Measurements from ENCODE around the gene IQCF6.
"Not testable (repeated sequence)": the region's sequence is repeated elsewhere in the genome, so short reads cannot be mapped to it uniquely, and the experiment has no call there.

The IQCF6 gene

DNA sequence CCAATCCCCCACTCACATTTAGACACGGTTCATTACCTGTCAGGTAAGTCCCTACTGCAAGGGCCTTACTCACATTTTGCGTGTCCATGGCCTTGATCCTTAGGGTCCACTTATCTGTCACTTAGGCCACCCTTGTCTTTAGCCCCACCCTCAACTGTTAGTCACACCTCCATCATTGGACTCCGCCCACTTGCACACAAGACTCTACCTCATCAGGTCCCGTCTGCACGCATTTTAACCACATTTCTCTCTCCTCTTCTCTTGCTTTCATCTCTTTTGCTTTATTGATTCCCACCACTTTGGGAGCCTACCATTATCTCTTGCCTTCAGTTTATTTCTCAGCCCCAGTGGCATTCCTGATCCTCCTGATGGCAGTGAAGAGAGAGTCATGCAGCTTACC lies at the start of gene IQCF6:
IQCF6 (minus strand) TSS at position 101 of the 400 bp plus-strand sequence; CDS start at position 88, 13 bp downstream.
- no peak for DNase-seq

DNA sequence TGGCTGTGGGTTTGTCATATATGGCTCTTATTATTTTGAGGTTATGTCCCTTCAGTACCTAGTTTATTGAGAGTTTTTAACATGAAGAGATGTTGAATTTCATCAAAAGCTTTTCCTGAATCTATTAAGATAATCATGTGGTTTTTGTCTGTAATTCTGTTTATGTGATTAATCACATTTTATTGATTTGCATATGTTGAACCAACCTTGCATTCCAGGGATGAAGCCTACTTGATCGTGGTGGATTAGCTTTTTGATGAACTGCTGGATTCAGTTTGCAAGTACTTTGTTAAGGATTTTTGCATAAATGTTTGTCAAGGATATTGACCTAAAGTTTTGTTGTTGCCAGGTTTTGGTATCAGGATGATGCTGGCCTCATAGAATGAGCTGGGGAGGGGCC lies 49.3 kb upstream of the IQCF6 start:
- DNase-seq: no peak

DNA sequence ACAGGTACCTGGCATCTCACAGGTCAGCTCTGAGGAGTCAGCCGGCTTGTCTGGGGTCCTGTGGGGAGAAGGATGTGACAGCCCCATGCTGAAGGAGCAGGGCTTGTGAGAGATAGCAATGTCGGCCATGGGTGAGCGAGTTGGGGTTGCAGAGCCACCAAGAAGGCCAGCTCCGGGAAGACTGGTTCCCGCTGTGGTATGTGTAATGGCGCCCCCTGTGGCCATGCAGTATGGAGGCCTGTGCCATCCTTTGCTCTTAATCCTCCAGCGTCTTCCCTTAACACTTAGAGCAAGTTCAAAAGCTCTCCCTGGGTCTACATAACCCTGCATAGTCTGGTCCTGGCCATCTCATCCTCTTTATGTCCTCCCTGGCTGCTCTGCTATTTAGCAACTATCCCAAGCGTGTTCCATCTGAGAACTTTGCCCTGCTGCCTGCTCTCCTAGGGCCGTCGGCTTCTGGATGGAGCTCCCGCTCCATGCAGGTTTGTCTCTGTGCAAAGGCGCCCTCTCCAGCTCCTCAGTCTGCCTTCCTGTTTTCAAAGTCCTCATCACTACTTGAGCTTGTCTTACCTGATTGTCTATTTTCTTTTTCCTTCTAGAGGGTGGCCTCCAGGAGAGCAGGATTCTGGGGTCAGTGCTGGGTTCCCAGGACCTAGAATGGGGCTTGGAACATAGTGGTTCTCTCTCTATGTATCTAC lies 40.8 kb upstream of the IQCF6 start:
- DNase-seq: no peak

DNA sequence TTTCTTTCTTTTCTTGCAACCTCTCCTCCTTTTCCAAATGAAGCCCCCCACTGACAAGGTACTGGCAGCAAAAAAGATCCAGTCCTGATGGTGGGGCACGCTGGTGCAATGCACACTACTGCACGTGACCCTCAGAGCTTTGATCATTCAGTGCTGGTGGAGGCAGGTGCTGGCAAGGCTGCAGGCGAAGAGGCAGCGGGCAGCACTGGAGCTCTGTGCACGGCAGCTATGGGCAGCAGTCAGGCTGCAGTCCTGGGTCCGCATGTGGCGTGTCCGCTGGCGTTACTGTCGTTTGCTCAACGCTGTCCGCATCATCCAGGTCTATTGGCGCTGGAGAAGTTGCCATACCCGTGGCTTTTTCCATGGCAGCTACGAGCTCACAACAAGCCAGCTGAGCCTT lies 40.1 kb upstream of the IQCF6 start:
- no peak for DNase-seq

DNA sequence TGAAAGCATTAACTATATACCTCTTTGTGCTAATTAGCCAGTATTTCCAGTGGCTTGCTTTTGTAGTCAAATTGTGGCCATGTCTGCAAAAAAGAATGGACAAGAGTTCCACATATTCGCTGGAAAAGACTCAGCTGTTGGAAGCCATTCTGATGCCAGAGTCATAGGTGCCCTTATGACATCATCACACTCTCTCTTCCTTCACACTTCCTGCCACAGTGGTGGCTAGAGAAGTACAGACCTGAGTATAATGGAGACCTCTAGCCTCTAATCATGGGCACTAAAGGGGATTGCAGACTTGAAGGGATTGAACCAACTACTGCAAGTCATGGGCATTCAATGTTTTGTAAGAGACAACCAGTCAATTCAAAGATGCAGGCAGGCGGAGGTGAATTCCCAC lies 38.3 kb upstream of the IQCF6 start:
- DNase-seq: no peak

DNA sequence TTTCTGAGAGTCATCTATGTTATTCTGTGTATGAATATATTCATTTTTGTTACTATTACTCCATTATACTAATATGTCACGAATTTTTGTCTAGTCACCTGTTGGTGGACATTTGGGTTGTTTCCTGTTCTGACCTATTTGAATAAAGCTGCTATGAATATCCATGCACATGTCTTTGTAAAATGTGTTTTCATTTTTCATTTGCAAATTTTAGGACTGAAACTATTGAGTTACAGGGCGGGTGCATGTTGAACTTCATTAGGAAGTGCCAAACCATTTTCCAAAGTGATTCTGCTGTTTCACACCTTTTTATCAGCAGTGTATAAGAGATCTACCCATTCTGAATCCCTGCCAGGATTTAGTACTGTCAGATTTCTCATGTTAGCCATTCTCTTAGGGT lies 37.7 kb upstream of the IQCF6 start:
- no peak for DNase-seq

DNA sequence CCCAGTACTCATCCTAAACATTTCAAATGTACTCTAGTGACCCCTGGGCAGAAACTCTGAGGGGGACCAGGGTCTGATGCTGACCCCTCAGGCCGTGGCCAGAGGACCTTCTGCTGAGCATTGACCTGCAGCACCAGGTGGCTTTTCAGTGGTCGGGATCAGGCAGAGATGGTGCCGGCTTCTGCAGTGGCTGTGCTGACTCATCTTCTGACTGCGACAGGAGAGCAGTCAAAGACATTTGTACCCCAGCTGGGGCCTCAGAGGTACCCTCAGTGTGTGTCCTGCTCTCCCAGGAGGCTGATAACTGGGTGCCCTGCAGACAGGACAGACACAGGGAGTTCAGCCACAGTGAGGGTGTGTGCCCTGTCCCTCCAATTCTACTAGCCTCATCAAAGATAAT lies 36.6 kb upstream of the IQCF6 start:
- no peak for DNase-seq

DNA sequence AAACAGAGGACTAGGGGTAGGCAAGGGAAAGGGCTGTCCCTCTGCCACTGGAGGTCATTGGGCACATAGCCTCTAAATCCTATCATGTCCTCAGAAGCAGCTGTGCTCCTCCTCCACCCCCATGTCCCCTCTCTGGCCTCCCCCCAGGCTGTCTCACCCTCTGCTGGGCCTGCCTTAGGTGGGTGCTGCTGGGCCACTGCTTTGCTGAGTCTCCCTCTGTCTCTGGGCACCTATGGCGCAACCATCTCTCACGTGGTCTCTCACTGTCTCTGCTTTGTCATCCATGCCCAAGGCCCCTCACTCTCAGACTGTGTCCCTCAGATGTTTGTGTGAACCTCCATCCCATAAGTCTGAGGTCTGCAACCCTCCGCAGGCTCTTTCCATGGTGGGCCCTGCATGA lies 35.0 kb upstream of the IQCF6 start:
- DNase-seq: no peak

DNA sequence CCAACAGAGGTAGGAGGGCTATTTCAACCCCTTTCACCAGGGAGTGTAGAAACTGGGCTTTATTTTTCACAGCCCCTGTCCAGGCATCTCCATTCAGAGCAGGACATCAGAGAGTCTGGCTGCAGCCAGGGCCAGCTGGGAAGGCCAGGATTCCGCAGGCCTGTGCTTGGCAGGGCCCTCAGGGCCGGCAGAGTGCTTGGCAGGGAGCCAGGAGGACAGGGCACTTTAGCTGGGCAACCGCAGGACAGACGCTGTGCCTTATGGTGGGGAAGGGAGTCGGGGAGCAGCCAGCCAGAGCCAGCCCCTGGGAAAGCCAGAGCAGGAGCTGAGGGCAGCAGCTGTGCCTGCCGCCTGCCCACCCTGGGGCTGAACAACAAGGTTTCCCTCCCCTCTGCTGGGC lies 34.5 kb upstream of the IQCF6 start:
- DNase-seq: no peak

DNA sequence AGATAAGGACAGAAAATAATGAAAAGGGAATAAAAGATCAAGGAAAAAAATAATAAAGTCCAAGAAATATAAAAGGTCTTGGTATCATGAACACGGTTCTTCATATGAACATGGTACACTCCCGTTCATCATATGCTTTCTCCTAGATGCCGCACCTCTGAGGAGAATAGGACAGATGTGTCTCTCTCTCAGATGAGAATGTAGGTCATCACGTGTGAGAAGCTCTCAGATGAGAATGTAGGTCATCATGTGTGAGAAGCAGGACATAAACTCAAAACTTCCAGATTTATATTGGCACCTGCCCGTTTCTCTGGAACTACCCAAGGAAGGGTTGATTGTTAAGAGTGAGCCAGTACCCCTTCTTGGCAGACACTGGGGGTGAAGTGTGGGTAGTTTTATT lies 29.9 kb upstream of the IQCF6 start:
- DNase-seq: no peak

DNA sequence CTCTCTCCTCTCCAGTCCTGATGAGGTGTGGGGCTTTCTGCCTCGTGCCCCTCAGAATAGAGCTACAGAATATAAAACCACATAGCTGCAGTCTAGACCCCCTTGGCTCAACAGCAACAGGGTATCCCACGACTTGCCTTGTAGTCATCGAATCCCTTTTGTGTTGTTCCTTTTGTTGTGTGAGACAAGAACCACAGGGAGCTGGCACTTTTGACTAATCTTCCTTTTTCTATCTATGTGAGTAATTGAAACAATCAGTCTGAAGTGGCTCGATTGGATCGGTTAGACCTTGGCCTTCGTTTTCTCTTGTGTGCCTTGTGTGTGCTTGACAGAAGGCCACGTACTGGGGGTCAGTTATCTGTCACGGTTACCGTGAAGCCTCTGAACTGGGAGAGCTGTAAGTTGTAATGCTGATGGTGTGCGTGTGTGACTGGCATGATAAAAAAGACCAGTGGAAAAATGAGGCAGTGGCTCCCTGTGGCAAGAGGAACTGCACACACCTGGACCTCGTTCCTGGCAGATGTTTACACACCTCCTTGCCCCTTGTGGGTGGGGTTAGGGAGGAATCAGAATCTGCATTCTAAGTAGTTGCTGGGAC lies 23.2 kb upstream of the IQCF6 start:
- no peak for DNase-seq

DNA sequence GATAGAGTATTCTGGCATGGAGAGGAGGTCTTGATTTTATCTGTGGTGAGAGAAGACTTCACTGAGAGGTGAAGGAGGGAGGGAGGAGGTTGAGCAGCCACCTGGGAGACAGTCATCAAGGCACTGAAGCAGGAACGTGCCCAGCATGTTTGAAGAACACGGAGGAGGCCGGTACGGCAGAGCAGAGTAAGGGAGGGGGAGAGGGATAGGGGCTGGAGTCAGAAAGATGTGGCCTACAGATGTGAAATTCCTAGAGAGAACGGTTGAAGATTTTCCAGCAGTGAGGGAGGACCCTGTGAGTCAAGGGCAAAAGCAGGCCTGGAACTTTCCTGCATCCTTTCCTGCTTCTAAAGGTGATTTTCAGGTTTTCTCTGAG lies 21.7 kb upstream of the IQCF6 start:
- no peak for DNase-seq

DNA sequence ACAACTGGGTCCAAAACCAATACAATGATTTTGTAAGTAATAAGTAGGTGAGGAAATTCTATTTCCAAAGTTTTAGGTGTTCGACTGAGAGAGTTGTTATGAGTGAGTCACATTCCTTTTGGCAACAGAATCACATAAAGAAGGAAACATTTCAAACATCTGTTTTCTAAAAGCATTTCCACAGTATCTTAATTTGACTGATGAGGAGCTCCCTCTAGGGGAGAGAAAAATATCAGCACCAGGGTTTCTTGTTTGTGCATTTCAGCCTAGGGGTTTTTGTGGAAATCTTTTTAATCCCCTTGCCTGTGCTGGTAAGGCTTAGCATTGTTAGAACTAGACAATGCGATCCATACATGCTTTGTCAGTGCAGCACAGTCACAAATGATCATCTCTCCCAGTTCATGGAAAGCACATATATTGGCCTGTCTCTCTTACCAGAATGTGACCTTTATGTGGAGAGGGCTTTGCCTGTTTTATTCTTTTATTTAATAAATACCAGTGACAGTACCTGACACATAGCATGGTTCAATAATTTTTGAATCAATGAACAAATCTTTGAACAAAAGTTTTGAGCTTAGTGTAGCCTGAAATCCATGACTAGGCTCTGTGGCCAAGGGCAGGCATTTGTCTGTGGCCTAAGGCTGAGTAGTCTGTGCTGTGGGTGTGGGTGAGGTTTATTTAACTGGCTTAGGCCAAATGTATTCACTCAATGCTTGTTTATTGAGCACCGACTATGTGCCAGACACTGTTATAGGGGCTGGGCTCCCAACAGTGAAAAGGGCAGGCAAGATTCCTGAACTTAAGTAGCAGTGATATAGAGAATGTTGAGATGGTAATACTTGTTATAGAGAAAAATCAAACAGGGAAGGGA lies 21.1 kb upstream of the IQCF6 start:
- DNase-seq: peak; percentile 20

DNA sequence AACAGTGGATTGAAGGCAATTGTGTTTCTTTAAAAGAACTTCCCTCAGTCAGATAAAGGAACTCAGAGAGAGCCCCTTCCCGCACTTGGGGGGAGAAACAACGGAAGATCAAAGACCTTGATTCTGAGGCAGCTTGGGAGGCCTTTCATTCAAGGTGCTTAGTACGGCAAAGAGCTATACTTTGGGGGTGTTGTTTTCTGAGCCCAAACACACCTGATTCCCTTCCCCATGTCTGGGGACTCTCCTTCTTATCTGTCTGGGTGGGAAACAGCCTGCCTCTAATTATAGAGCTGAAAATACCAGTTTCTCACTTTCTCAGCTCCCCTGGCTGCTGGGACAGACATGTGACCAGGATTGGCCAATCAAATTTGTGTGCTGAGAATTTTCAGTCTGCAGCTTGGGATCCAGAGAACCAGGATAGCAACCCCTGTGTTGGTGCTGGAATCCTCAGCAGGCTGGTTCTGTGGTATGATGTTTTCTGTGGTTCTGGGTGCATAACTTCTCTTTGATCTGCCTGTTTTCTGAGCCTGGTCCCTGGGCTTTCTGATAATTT lies 19.4 kb upstream of the IQCF6 start:
- no peak for DNase-seq

DNA sequence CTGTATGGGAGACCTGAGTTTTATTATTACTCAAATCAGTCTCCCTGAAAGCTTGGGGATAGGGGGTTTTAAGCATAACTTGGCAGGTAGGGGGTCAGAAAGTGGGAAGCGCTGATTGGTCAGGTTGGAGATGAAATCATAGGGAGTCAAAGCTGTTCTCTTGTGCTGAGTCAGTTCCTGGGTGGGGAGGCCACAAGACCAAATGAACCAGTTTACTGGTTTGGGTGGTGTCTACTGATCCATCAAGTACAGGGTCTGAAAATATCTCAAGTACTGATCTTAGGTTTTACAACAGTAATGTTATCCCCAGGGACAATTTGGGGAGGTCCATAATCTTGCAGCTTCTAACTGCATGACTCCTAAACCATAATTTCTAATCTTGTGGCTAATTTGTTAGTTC lies 17.8 kb upstream of the IQCF6 start:
- DNase-seq: no peak

DNA sequence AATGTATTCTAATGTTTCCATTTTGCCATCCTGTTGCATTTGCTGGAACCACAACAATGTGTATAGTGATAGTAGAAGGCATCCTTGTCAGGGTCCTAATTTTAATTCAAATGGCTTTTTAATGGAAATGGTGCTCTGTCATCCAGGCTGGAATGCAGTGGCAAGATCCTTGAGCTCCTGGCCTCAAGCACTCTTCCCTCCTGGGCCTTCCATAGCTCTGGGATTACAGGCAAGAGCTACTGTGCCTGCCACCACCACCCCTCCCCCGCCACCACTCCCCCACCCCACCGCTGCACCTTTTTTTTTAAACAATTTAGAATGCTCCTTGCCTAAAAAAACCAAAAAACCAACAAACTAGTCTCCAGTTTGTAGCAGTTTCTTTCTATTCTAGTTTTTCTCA lies 15.2 kb upstream of the IQCF6 start:
- no peak for DNase-seq

DNA sequence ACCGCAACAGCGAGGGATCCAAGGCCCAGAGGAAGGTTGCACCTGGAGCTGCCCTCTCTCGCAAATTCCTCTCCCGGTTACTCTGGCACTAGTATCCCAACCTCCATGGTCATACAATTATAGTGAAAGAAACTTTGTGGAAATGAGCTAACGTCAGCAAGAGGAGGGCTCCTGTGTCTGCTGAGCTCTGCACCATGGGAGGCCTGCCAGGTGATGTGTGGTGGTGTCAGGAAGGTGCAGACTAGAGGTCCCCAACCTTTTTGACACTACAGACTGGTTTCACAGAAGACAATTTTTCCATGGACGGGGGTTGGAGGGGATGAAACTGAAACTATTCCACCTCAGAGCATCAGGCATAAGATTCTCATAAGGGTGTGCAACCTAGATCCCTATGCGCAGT lies 13.2 kb upstream of the IQCF6 start:
- DNase-seq: no peak

DNA sequence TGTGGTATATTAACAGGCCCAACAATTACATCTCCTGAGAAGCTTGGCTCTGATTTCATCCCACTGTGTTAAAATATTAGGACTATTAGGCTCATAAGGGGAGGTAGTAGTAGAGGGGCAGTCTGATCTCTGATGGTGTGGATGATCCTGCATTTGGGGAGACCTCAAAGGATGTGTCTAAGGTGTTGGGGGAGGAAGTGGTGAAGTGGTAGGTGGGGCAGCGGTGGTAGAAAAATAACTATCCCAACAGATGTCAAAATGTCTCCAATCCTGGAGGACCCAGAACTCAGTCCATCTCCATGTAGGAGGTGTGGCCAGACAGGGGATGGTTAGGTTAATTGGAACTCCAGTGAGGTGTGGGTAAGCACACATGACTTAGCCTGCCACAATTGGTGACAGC lies 10.4 kb upstream of the IQCF6 start:
- no peak for DNase-seq

DNA sequence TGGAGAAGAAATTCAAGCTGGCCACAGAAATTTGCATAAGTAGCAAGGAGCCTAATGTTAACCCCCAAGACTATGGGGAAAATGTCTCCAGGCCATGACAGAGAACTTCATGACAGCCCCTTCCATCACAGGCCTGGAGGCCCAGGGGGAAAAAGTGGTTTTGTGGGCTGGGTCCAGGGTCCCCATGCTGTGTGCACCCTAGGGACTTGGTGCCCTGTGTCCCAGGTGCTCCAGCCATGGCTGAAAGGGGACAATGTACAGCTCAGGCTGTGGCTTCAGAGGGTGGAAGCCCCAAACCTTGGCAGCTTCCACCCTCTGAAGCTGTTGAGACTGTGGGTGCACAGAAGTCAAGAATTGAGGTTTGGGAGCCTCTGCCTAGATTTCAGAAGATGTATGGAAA lies 8.5 kb upstream of the IQCF6 start:
- not testable (repeated sequence) for DNase-seq

DNA sequence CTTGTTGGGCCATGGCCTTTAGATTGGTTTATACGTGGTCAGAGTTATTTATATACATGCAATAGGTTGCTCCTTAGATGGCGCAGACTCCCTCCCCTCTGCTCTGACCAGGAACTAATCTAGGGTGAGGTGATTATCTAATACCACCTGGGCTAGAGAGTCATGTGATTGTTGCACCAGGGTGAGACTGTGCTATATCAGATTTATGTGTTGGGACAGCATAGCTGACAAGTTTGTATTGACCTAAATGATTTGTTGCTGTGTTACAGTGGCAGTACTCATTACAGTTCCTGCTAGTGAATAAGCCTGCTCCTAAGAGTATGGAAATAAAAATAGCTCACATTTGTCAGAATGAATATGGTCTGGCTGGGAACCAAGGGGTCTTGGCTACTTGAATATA lies 7.2 kb upstream of the IQCF6 start:
- no peak for DNase-seq

DNA sequence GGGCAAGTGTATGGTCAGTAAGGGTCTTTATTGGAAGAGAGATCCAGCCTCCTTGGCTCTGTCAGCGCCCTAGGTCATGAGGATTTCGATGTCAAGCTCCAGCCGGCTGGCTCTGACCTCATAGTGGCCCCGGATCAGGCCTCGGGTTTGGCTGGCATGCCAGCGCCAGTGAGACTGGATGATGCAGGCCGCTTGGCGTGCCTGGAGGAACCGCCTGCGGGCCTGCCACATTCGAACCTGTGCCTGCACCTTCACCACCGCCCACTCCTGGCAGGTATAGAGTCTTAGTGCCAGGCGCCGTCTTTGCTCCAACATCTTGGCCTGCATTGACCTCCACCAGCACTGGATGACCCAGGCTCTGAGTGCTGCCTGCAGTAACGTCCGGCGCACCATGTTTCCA lies 483 bp downstream of the IQCF6 start:
- DNase-seq: no peak

DNA sequence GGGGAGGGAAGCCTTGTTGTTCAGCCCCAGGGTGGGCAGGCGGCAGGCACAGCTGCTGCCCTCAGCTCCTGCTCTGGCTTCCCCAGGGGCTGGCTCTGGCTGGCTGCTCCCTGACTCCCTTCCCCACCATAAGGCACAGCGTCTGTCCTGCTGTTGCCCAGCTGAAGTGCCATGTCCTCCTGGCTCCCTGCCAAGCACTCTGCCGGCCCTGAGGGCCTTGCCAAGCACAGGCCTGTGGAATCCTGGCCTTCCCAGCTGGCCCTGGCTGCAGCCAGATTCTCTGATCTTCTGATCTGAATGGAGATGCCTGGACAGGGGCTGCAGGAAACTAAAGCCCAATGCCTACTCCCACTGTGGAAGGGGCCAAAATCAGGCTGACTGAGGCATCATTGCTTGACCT lies 1.1 kb downstream of the IQCF6 start:
- peak; percentile 17 for DNase-seq

DNA sequence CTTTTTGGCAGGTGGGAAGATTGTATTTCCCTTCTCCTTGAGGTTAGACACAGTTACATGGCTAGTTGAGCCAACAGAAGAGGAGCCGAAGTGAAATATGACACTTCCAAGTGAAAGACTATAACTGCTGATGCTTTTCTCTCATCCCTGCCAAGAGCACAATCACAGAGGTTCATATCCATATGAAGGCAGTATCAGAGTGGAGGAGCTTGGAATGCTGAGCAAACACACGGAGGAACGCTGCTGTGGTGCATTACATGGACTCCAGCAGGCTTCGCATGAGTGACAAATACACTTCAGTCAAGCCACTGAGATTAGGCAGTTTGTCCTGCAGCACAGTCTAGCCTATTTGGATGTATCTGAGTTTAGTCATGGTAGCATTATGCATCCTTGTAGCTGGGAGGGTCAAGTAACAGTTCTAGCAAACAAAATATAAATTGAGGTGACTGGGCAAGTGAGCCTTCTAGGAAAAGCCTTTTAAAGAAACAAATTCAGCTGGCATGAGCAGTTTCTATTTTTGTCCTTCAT lies 5.4 kb downstream of the IQCF6 start:
- no peak for DNase-seq

DNA sequence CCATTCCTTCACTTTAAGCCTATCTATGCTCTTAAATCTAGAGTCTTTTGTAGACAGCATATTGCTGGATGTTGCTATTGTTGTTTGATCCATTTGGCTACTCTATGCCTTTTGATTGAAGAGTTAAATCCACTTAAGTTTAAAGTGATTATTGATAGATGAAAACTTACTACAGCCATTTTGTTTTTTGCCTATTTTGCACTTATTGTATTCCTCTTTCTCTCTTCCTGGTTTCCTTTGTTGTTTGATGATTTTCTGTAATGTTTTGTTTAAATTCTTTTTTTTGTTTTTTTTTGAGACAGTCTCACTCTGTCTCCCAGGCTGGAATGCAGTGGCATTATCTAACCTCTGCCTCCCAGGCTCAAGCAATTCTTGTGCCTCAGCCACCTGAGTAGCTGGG lies 19.8 kb downstream of the IQCF6 start:
- DNase-seq: no peak

All from NCI-H345 (cell line).